NCI-H2227 (cell line): ENCODE measurements around the gene TECTA.
"Not testable (repeated sequence)": the region's sequence is repeated elsewhere in the genome, so short reads cannot be mapped to it uniquely, and the experiment has no call there.

Experiments used
- DNase-seq: peaks from one replicate; lab custom pipeline; 2025; ENCODE audit not compliant: unreplicated experiment; lab: John Stamatoyannopoulos, UW

The TECTA gene

DNA sequence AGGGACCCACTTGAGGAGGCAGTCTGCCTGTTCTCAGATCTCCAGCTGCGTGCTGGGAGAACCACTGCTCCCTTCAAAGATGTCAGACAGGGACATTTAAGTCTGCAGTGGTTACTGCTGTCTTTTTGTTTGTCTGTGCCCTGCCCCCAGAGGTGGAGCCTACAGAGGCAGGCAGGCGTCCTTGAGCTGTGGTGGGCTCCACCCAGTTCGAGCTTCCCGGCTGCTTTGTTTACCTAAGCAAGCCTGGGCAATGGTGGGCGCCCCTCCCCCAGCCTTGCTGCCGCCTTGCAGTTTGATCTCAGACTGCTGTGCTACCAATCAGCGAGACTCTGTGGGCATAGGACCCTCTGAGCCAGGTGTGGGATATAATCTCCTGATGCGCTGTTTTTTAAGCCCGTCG lies 76.6 kb downstream of the TECTA start:
- not testable (repeated sequence) for DNase-seq

DNA sequence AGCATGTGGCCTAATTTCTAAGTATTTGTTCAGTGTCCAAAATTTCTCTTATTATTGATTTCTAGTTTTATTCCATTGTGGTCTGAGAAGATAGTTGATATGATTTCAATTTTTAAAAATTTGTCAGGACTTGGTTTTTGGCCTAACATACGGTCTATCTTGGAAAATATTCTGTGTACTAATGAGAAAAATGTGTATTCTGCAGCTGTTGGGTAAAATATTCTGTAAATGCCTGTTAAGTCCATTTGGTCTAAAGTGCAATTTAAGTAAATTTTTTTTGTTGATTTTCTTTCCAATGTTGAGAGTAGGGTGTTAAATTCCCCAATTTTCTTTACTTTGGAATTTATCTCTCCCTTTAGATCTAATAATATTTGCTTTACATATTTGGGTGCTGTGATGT lies 78.3 kb downstream of the TECTA start:
- DNase-seq, result no peak

DNA sequence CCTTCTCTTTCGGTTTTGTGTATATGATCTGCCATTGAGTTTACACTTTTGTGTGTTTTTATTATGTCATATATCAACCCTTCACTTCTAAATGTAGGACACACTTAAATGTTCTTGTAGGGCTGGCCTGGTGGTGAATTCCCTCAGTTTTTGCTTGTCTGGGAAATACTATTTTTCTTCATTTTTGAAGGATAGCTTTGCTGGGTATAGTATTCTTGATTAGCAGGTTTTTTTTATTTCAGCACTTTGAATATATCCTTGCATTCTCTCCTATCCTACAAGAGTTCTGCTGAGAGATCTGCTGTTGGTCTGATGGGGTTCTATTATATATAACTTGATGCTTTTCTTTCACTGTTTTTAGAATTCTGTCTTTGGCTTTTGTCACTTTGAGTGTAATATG lies 79.1 kb downstream of the TECTA start:
- DNase-seq, result no peak

DNA sequence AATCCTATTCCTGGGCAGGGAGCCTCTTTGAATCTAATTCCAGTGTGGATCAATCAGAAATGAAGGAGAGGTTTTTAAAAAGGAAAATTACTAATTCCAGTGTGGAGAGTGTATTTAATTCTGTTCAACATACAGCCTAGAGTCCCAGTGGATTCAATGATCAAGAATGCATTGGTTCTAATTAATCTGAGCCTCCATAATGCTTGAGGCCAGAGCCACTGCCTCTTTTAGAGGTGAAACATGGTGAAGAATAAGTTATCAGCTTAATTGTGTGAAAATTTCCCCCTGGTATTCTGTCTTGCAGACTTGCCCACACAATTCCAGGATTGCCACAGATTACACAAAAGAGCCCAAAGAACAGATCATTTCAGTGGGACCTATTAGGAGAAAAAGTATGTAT lies 87.7 kb downstream of the TECTA start:
- DNase-seq, result no peak

DNA sequence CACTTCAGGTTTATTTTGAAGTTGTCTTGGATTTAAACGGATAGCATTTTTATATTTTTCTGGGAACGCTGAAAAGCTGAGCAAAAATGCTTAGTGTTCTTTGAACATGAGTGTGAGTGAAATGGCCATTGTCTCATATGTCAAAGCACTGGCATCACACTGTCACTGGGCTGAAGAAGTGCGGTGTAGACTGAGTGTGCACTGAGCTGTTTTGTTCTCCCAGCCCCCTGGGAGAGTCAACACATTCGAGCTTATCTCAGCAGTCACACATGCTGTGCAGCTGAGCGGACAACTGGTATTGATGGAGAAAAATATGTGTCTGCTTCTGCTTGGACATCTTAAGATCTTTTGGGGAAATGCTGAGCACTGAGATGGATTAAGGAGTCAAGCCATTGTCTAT lies 90.8 kb downstream of the TECTA start:
- peak; percentile 17 for DNase-seq

DNA sequence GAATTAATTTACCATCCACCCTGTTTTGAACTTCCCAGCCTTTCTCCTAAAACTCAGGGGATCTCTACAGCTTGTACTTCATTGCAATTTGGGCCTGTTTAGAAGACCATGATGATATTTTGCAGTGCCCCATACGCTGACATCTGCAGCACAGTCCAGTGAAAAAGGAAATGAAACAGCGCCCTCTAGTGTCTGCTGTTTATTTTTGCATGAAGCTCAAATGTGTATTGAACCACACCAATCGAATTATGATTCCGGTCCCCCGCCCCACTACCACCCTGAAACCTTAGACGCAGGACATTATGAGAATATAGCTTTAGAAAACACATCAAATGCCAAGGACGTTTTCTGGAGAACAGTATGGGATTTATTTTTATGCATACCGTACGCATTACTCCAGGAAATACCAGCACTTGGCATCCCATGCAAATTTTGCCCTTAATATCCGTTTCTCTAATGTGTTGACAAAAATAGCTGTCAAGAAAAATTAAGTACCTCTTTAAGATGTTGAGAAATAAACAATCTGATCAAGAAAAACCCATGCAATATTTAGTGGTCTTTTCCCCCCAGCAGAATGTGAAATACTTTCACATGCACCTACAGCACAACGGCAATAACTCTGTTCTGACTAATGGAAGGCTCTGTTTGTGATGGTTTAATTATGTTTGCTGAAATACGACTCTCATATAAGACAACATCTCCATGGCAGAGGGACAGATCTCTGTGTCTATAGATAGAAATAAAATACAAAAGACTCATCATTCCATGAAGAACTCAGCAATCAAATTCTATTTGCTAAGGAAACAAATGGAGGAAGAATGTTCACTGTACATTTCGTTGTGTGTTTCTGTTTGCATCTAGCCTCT lies 93.9 kb downstream of the TECTA start:
- DNase-seq, result peak; percentile 74

DNA sequence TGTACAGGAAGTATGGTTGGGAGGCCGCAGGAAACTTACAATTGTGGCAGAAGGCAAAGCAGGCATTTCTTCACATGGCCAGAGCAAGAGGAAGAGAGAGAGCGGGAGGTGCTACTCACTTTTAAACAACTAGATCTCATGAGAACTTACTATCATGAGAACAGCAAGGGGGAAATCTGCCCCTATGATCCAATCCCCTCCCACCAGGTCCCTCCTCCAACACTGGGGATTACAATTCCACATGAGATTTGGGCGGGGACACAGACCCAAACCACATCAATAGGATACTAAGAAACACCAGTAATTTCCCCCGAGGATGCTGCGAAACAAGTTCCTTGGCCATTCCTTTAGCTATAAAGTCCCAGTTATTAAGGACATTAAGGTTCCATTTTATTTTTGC lies 97.4 kb downstream of the TECTA start:
- no peak for DNase-seq

DNA sequence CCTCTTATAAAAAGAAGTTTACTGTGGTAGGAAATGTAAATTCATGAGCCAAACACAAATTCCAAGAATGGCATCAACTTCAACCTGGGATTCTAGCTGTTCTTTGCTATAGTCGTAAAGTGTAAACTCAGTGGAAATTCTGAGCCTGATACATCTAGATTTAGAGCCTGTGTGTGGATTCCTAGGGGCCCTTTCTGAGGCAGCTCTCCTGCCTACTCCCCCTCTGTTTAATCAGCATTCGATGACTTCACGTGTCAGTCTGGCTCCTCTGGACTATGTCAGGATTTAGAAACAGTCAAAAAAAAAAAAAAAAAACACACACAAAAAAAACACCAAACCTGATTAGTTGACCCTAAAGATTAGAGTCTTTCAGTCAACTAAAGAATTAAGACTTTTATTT lies 98.5 kb downstream of the TECTA start:
- DNase-seq, result no peak

DNA sequence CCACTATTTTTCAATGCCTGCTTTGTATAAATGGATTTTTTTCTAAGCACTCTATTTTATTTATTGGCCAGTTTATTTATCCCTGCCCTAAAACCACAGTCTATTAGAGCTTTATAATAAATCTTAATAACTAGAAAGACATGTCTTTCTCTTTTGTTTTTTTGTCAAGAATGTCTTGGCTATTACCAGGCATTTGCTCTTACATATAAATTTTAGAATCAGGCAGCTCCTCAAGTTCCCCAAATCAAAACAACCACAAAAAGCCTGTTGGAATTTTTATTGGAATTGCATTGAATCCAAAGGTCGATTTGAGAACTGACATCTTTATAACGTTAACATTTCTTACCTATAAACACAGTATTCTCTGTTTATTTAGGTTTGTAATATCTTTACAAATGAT lies 105.8 kb downstream of the TECTA start:
- no peak for DNase-seq

DNA sequence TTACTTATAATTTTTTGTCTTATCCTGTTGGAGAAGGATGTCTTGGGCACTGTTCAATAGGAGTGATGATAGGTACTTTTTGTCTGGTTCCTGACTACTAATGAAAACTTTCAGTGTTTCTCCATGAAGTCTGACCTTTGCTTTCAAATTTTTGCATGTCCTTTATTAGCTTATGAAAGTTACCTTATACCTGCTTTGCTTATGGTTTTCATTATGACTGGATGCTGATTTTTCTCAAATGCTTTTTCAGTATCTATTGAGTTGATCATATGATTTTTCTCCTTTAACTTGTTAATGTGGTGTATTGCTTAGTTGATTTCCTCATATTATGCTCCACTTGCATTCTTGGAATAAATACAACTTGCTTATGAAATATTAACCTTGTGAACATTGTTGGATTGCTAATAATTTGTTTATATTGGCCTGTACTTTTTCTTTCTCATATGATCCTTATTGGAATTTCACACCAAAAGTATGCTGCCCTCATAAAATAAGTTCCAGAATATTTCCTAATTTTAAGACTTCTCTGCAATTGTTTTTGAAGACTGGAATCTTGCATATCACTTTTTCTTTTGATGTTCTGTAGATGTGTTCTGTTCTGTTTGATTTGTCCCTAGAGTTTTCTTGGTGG lies 106.6 kb downstream of the TECTA start:
- no peak for DNase-seq

DNA sequence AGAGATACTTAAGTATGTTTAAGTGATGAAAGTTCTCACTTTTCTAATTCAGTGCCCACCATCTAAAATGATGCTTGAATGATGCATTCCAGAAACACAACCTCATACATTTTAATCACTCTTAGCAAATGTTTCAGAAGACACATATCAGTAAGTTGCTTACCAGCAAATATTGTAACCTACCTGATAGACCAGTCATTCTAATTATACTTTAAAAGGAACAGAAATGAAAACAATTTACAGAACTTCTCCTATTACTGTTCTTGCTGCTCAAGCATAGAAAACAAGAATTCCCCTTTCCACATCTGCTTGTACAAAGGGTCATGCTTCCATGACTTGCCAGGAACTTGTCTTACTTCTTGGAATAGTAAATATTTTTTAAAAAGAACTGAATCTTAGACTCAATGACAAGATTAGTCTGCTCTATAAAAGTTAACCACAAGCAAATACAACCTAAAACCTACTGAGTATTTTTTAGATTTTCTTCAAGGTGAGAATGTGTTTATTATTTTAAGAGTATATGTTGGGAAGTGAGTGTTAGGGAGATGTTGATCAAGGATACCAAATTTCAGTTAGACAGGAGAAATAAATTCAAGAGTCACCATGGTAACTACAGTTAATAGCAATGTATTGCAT lies 109.5 kb downstream of the TECTA start:
- no peak for DNase-seq

DNA sequence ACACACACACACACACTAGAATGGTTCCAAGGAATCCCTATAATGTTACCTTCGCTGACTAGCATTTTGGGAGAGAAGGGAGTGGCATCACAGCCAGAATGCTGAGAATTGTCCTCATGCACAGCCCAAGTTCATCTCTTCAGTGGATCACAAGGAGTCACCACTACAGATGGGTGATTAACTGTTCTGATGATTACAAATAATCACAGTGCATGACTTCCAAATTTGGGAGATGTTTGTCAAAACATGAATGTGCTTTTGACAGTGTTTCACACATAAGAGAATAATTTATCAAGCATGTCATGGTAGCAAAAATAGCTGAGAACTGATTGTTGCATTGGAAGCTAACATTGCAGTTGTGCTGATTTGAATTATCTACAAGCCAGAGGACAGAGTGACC lies 110.6 kb downstream of the TECTA start:
- no peak for DNase-seq

DNA sequence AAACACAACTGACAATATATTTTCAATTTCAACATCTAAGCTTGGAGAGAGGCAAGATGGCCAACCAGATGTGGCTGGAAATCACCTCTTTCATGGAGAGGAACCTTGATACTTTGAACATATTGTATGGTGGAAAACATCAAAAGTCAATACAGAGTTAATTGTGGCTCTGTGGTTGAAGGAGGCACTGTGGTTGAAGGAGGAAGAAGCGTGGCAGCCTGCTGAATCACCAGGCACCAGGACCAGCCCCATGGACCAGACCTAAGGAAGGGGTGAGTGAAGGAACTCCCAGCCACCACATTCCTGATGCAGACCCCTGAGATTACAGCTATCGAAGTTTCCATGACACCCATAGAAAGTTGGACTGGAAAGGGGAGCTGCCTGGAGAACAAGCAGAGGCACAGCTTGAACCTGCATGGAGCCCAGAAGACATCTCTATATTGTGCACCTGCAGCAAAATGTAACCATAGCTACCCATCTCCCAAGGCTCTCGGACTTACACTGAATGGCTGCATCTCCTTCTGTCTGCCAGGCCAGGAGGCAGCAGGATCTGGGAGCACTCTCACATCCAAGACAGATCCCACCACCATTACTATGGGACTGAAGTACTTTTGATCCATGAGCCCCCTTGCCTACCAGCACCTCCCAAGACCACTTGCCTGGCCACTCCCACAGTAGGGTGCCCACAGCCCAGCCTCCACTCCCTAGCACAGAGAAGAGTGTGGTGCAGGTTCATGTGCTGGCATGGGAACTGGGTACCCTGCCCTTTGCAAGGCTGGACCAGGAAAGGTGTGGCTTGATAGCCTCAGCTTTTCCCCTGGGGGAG lies 111.7 kb downstream of the TECTA start:
- DNase-seq, result no peak

DNA sequence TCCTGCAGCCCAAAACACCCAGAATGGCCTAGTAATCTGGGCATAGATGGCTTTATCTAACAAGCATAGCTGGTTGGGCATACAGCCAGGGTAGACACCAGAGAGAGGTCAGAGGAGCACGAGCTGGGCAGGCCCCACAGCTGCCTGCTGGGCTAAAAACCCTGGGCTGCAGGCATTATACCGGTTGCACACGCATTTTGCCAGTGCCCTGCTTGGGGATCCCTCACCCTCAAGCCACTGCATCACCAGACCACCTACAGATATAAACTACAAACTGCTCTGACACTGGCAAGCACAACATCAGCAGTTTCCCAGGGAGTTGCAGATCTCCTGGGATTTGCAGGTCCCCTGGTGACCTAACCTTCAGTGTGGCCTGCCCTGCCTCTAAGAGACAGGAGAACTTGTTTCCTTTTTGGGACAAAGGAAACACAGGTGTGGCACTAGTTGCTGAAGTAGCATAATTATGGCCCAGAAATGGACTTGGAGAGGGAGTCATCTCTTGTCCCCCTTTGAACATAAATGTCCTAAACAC lies 112.4 kb downstream of the TECTA start:
- DNase-seq, result no peak

DNA sequence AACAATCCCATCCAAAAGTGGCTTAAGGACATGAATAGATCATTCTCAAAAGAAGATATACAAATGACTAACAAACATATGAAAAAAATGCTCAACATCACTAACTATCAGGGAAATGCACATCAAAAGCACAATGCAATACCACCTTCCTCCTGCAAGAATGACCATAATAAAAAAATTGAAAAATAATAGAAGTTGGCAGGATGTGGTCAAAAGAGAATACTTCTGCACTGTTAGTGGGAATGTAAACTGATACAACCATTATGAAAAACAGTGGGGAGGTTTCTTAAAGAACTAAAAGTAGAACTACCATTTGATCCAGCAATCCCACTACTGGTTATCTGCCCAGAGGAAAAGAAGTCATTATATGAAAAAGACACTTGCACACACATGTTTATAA lies 113.8 kb downstream of the TECTA start:
- DNase-seq, result no peak

DNA sequence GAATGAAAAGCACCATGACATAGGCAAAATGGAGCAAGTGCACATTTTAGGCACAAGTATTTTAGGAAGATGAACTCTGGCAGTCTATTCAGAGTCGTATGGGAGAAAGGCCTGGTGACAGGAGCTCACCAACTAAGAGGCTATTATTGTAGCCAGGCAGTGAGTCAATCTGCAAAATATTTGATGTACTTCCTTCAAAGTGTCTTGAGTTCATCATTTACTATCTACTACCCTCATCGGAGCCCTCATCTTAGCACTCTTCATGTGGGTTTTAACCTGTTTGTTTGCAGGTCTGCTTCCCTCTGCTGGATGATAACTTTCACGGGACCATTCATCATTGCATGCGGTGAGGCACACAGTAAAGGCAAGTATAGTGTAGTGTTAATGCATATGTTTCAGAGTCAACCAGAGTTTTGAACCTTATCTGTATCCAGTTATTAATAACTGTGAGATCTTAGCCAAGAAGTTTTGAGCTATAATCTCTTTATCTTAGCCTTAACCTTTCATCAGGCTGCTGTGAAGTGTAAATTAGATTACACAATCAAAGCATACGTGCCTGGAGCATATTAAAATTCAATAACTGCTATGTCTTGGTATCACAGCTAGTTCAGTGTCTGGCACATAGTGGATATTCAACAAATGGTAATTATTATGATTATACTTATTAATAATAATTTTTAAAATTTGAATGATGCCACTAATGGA lies 120.6 kb downstream of the TECTA start:
- no peak for DNase-seq

DNA sequence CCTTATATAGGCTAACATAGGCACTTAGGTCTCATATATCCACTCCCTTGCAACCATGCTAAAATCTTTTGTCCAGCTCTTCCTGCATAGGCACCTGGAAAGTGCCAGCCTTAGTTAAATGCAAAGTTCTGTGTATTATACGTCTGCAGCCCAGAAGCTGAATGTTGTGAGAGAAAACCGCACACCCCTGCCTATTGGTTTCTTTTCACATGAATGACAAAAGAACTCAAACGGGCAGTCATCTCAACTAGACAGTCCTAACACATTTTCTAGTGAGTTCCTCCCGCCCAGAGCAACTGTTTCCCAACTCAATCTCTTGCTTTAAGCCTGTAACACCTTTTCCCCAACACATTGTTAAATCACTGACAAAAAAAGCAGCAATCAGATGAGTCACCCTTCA lies 122.1 kb downstream of the TECTA start:
- DNase-seq, result no peak

DNA sequence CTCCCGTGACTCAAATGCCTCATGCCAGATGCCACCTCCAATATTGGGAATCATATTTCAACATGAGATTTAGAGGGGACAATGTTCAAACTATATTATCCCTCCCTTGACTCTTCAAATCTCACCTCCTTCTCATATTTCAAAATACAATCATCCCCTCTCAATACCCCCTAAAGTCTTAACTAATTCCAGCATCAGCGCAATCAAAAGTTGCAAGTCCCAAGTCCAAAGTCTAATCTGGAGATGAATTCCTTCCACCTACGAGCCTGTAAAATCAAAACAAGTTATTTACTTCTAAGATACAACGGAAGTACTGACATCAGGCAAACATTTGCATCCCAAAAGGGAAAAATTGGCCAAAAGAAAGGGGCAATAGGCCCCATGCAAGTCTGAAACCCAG lies 124.3 kb downstream of the TECTA start:
- DNase-seq, result no peak

DNA sequence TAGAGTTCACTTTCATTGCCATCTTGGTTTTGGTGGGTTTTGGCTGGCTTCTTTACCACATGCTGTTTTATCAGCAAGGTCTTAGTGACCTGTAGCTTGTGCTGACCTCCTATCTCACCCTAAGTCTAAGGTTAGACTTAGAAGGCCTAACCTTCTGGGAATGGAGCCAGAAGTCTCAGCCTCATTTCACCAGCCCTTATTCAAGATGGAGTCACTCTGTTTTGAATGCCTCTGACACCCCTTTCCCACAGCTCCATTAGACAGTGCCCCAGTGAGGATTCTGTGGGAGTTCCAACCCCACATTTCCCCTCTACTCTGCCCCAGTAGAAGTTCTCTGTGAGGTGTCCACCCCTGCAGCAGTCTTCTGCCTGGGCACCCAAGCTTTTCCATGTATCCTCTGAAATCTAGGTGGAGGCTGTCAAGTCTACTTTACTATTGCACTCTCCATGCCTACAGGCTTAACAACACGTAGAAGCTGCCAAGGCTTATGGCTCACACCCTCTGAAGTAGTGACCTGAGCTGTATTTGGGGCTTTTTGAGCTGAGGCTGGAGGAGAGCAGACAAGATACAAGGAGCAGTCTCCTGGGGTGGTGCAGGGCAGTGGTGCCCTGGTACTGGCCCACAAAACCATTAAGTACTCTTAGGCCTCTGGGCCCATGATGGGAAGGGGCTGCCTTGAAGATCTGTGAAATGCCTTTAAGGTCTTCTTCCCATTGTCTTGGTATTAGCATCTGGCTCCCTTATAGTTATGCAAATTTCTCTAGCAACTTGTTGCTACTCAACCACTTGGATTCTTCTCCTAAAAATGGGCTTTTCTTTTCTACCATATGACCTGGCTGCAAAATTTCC lies 125.6 kb downstream of the TECTA start:
- DNase-seq, result no peak

DNA sequence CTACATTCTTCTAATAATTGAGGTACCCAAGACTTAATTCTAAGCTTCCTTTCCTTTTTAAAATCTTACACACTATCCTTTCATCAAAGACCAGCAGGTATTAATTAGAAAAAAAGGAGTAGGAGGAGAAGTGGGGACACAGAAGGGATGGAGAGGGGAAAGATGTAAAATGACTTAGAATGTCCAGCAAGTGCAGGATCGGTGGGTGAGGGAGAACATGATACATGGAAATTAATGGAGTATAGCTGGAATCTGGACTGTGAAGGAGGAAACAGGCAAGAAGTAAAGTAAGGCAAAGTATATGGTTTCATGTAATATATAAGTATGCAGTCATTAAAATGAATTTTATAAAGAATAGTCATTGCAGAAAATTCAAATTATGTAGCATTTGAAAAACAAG lies 127.8 kb downstream of the TECTA start:
- no peak for DNase-seq
